ENCODE measurements around the gene ADAP1. TPM values are rescaled to one million over a fixed set of nuclear protein-coding genes. Genes with fewer than 3 reads are reported as not detected.

Gene ADAP1
- total RNA-seq (2022; extraction: Qiagen RNA extraction): 3.4 to 4.3 TPM (median 3.8 TPM) in 5 replicates

GRCh38 chr7:954330-955238 lies at the start of gene ADAP1:
Gene ADAP1, minus strand, starts transcription at chr7:954680. Its CDS starts 203 bp downstream, at chr7:954477.

GRCh38 chr7:983004-983615 lies 28.6 kb upstream of the ADAP1 start, which contains the start of gene CYP2W1:
Gene CYP2W1, plus strand, starts transcription at chr7:983181. Its CDS starts 31 bp downstream, at chr7:983212.

GRCh38 chr7:974820-975681 lies 20.6 kb upstream of the ADAP1 start, which contains the start of gene COX19:
Gene COX19, minus strand, starts transcription at chr7:975549. Its CDS starts 40 bp downstream, at chr7:975509.

GRCh38 chr7:876077-876971 lies 78.2 kb downstream of the ADAP1 start, which contains the start of gene GET4:
Gene GET4, plus strand, starts transcription at chr7:876554. Its CDS starts 92 bp downstream, at chr7:876646.

Other genes starting within 250 kb of the ADAP1 start
- gene DNAAF5, start 228.0 kb downstream of the ADAP1 start, total RNA-seq (2022; extraction: Qiagen RNA extraction): 35.8 to 49.3 TPM (median 46.4 TPM) in 5 replicates
- 23.8 to 32.0 TPM (median 30.4 TPM) in 5 replicates for gene PRKAR1B, start 227.4 kb downstream of the ADAP1 start, total RNA-seq (2022; extraction: Qiagen RNA extraction)
- gene SUN1, start 122.2 kb downstream of the ADAP1 start, total RNA-seq (2022; extraction: Qiagen RNA extraction): 65.4 to 94.1 TPM (median 90.5 TPM) in 5 replicates
- 40.7 to 75.1 TPM (median 58.6 TPM) in 5 replicates for gene GET4, start 78.1 kb downstream of the ADAP1 start, total RNA-seq (2022; extraction: Qiagen RNA extraction)
- 5.2 to 6.6 TPM (median 5.9 TPM) in 5 replicates for gene COX19, start 20.9 kb upstream of the ADAP1 start, total RNA-seq (2022; extraction: Qiagen RNA extraction)
- gene CYP2W1, start 28.5 kb upstream of the ADAP1 start, total RNA-seq (2022; extraction: Qiagen RNA extraction): 0.10 TPM in 1 of 5 replicates, not detected in the others
- gene GPR146, start 89.9 kb upstream of the ADAP1 start, total RNA-seq (2022; extraction: Qiagen RNA extraction): 1.7 to 2.3 TPM (median 1.9 TPM) in 5 replicates
- 0.98 to 1.5 TPM (median 1.2 TPM) in 5 replicates for gene GPER1, start 133.4 kb upstream of the ADAP1 start, total RNA-seq (2022; extraction: Qiagen RNA extraction)
- 50.7 to 59.0 TPM (median 55.4 TPM) in 5 replicates for gene ZFAND2A, start 205.5 kb upstream of the ADAP1 start, total RNA-seq (2022; extraction: Qiagen RNA extraction)